Suprapubic skin (tissue), 3 donors: ENCODE data around the gene COL19A1.

Source experiments
- POLR2A ChIP-seq, 2 donors: fragments of 450-650 bp; IDR thresholded peaks; one replicate each; pipeline ENCODE4 v1.6.1; 2017; ENCODE audit warnings: antibody characterized with exemption in 2 of 2, mild to moderate bottlenecking in 2 of 2, moderate library complexity in 2 of 2
- TF ChIP-seq, protein P1 (sequence below), 2 donors: fragments of 200-600 bp in 1 of 2; fragments of 450-650 bp in 1 of 2; sonication (generic) in 1 of 2; IDR thresholded peaks; one replicate each; pipeline ENCODE4 v1.5.1; 2016 to 2019; ENCODE audit warnings: antibody characterized with exemption in 2 of 2, mild to moderate bottlenecking in 1 of 2, moderate library complexity in 1 of 2

DNA sequence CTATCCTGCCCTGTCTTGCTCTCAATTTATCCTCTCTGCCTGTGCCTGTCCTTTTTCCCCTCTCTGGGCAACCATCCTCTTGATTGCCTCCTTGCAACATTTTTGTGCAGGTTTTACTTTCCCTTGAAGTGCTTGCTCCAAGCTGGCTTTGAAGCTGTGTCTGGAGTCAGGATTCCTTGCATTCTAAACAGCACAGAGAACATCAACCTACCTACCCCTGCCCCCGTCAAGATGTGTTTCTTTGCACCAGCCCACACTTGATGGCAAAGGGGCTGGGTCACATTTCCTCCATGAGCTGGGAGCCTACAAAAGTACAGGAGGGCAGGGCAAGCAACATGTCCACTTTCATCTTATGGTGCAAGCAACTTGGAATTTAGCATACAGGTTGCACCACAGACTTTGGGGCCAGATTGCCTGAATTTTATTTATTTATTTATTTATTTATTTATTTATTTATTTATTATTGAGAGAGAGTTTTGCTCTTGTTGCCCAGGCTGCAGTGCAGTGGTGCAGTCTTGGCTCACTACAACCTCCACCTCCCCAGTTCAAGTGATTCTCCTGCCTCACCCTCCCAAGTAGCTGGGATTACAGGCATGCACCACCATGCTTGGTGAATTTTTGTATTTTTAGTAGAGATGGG lies 206.3 kb downstream of the COL19A1 start:
- TF ChIP-seq, protein P1, sequence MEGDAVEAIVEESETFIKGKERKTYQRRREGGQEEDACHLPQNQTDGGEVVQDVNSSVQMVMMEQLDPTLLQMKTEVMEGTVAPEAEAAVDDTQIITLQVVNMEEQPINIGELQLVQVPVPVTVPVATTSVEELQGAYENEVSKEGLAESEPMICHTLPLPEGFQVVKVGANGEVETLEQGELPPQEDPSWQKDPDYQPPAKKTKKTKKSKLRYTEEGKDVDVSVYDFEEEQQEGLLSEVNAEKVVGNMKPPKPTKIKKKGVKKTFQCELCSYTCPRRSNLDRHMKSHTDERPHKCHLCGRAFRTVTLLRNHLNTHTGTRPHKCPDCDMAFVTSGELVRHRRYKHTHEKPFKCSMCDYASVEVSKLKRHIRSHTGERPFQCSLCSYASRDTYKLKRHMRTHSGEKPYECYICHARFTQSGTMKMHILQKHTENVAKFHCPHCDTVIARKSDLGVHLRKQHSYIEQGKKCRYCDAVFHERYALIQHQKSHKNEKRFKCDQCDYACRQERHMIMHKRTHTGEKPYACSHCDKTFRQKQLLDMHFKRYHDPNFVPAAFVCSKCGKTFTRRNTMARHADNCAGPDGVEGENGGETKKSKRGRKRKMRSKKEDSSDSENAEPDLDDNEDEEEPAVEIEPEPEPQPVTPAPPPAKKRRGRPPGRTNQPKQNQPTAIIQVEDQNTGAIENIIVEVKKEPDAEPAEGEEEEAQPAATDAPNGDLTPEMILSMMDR (IDR thresholded peaks at IDR 0.05), result no peak
- TF ChIP-seq POLR2A (IDR thresholded peaks at IDR 0.05), result no peak
